ENCODE measurements around the gene HGFAC.

Gene HGFAC

DNA sequence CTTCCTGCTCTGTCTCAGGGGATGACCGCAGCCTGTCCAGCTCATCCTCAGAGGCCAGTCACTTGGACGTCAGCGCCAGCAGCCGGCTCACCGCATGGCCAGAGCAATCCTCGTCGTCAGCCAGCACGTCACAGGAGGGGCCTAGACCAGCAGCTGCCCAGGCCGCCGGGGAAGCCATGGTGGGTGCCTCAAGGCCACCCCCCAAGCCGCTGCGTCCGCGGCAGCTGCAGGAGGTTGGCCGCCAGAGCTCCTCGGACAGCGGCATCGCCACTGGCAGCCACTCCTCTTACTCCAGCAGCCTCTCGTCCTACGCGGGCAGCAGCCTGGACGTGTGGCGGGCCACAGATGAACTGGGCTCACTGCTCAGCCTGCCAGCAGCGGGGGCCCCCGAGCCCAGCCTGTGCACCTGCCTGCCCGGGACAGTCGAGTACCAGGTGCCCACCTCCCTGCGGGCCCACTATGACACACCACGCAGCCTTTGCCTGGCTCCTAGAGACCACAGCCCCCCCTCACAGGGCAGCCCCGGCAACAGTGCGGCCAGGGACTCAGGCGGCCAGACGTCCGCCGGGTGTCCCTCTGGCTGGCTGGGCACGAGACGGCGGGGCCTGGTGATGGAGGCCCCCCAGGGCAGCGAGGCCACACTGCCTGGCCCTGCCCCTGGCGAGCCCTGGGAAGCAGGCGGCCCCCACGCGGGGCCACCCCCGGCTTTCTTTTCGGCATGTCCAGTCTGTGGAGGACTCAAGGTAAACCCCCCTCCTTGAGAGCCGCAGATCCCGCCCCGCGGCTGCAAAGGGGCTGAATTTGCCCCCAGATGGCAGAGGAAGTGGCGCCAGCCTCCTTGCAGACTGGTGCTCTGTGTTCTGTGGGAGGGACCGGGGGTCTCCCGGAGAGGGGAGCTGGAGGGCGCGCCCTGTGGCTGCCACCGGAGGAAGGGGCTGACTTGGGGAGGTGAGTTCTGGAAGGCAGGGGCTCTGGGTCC is 51.3 kb downstream of the HGFAC start:
- no peak for DNase-seq

DNA sequence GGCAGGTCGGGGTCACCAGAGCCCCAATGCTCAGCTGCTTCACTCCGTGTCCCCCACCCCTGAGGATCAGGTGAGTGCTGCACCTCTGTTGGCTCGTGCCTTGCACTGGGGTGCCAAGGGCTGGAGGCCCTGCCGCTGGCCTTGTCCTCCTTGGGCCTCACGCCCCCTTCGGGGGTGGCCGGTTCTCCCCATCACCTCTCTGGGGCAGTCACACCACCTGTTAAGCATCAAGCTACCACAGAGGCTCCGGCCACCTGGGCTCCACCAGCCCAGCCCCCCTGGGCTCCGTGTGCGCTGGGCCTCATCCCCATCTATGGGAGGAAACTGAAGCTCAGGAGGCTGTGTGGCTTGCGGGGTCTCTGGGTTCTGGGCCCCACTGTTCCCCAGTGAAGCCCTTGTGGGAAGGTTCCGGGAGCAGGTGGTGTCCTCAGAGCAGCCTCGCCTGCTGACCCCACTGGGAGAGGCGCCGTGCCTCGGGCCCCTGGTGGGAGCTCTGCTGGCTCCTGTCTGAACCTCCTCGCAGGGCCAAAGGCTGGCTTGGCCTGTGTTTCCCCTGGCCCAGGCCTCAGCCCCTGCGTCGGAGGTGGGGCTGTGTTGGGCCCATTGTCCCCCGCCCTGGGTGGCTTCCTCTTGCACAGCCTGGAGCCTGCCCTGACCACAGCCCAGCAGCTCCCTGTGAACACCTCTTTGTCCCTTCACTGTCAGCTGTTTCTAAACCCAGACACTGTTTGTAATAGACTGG is 52.1 kb downstream of the HGFAC start:
- DNase-seq, result no peak

DNA sequence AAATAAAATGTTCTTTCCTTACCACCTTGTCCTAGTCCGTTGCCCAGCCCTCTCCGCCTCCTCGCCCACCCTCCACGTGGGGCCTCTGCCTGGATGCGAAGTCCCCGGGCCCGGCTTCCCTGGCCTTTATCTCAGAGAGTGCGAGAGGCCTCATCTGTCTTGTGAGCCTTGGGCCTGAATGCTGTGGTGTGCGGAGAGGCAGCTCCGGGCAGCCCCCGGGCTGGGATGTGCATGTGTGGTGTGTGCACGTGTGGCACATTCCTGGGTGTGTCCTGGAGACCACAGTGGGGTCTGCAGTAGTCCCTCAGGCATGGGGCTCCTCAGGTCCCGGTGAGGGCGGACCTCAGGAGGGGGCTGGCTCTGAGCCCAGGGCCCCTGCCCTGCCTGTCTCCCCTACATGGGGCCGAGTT is 52.7 kb downstream of the HGFAC start:
- no peak for DNase-seq

DNA sequence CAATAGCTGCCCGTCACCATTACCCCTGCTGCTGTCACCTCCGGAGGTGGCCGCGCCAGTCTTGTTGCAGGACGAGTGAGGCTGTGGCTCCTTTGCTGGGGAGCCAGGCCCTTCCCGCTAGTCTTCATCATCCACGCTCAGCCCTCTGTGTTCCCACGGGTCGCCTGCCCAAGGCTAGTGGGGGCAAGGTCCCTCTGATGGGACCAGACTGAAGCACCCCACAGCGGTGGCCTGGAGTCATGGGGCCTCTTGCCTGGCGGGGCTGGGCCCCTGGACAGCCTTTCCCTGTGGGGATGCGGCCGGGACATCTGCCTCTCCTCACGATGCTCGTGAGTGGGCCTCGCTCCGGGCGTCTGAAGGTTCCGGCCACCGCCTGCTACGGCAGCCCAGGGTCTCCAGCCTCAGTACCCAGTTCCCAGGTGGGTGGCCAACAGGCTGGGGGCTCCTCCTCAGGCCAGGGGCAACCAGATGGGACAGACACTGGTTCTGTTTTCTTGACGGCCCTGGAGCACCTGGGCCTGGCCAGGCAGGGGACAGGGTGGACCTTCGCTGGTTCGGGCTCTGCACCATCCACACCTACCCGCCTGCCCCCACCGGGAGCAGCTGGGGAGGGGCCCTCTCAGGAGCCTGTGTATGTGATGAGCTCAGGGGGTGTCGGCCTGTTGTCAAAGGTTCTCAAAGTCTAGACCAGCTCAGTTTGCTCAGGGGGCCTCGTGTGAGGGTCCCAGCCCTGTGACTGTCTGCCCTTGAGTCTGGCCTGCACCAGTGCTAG is 53.6 kb downstream of the HGFAC start:
- no peak for DNase-seq

DNA sequence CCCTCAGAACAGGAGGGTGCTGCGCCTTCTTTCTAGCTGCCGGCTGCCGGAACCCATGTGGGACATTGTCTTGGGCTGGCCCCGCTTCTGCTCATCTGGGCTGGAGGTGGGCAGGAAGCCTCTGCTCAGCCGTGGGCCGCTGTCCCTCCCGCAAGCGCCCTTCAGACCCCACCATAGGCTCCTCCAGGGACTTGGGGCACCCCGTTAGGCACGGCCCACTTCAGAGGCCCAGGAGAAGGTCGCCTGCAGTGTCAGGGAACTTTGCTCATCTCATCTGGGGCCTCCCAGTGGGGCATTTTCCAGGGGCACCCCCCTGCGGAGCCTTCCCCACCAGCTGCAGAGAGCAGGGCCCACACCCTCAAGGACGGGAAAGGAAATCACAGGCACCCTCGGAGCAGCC is 54.3 kb downstream of the HGFAC start:
- no peak for DNase-seq

DNA sequence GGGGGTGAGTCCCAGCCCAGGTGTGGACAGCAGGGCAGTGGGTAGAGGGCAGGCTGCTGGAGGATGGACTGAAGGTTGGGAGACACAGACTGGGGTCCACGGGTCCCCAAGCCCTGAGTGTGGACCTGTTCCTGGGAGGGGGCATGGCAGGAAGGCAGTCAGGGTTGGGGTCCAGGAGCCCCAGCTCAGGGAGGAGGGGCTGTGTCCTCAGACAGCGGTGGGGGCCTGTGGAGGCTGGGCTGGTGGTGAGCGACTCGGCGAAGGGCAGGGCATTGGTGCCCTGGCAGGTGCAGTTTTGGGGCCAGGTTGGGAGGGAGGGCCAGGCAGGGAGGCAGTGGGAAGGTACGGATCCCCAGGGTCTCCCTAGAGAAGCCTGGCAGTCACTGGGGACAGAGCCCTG is 55.3 kb downstream of the HGFAC start:
- no peak for DNase-seq

DNA sequence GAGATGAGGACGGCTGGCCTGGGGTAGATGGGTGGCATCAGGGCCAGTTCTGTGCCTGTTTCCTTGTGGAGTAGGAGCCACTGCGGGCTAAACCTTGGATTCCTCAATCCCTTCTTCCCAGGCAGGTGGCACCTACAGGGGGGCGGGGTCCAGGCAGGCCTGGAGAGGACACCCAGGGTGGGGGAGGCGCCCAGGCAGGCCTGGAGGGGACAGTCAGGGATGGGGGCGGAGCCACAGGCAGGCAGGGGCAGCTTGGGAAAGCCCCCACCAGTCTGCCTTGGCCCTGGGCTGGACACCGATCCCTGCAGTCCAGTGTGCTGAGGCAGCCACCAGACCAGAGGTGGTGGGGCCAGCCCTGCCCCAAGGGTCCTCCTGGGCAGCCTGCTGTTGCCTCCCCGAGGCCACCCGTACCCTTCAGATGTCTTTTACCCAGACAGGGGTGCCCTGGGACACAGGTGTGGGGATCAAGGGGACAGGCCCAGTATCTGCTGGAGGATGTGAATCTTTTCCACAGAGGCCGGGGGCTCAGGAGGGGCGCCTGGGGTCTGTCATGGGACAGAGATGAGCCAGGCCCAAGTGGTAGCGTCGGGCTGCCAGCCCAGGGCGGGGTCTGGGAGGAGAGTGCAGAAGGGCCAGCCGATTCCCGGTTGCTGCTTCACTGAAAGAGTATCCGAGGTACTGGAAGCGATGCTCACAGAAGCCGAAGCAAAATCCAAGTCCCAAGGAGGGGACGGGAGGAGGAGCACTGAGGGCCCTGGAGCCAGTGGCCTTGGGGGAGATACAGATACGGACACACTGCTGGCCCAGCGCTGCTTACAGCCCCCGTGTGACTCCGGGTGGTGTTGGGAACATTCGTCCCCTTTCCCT is 56.0 kb downstream of the HGFAC start:
- no peak for DNase-seq

DNA sequence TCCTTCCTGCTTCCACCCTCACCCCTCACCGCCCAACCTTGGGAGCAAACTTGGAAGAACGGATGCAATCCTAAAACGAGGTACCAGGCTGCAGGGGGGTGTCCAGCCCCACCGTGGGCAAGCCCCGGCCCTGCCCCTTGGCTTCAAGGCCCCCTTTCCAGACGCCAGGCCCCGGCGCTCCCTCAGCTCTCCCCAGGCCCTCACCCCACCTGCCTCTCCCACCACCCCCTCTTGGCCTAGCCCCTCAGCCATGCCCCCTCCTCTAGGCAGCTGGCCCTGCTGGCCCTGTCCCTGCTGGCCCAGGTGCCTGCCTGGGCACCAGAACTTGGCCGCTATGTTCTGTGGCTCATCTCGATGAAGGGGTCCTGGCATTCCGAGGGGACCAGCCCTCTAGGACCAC is 56.6 kb downstream of the HGFAC start:
- no peak for DNase-seq

Data from NCI-H446 treated with DMSO at 0.1 percent for 48 hours (cell line).